Sigmoid colon (tissue), 4 donors: ENCODE measurements around the gene WNT5B.

ENCODE experiments used
- POLR2A ChIP-seq, 2 donors: fragments of 450-650 bp; IDR thresholded peaks; one replicate each; pipeline ENCODE4 v1.6.1; 2016; ENCODE audit warnings: antibody characterized with exemption in 2 of 2, mild to moderate bottlenecking in 2 of 2, moderate library complexity in 2 of 2
- POLR2AphosphoS5 ChIP-seq, 4 donors: sonication (generic); formaldehyde crosslinking; IDR thresholded peaks; one replicate each; pipeline ENCODE4 v1.6.1; 2017; ENCODE audit warnings: antibody characterized with exemption in 4 of 4

- TF ChIP-seq POLR2AphosphoS5 (IDR thresholded peaks at IDR 0.05) = no peak
- TF ChIP-seq POLR2A (IDR thresholded peaks at IDR 0.05) = no peak
Observed at GRCh38 chr12:1584326-1584725, 44.7 kb upstream of the WNT5B start.
